HEK293T (cell line): Measurements from ENCODE around the gene ACCSL.

Experiments used
- ARNT ChIP-seq: fragments of 450-650 bp; IDR thresholded peaks from 2 replicates; pipeline ENCODE4 v1.6.1; 2017; ENCODE audit warnings: mild to moderate bottlenecking
- BHLHE40 ChIP-seq: fragments of 450-650 bp; IDR thresholded peaks from 2 replicates; pipeline ENCODE4 v1.6.1; 2016; ENCODE audit warnings: mild to moderate bottlenecking, moderate library complexity, borderline replicate concordance
- CTBP1 ChIP-seq: fragments of 450-650 bp; IDR thresholded peaks from 2 replicates; pipeline ENCODE4 v1.6.1; 2016; ENCODE audit warnings: borderline replicate concordance
- ELF4 ChIP-seq: fragments of 450-650 bp; IDR thresholded peaks from 2 replicates; pipeline ENCODE4 v1.6.1; 2017; ENCODE audit warnings: antibody characterized with exemption
- FOXK2 ChIP-seq: fragments of 450-650 bp; IDR thresholded peaks from 2 replicates; pipeline ENCODE4 v1.6.1; 2016; ENCODE audit warnings: mild to moderate bottlenecking
- FOXM1 ChIP-seq: fragments of 450-650 bp; IDR thresholded peaks from 2 replicates; pipeline ENCODE4 v1.6.1; 2017; ENCODE audit warnings: mild to moderate bottlenecking, borderline replicate concordance
- HDGF ChIP-seq: fragments of 450-650 bp; IDR thresholded peaks from 2 replicates; pipeline ENCODE4 v1.6.1; 2017; ENCODE audit warnings: antibody characterized with exemption, borderline replicate concordance
- L3MBTL2 ChIP-seq: fragments of 450-650 bp; conservative IDR thresholded peaks from 2 replicates; pipeline ENCODE4 v1.6.1; 2016; ENCODE audit warnings: mild to moderate bottlenecking
- LEF1 ChIP-seq: fragments of 450-650 bp; IDR thresholded peaks from 2 replicates; pipeline ENCODE4 v1.6.1; 2017; ENCODE audit warnings: mild to moderate bottlenecking, borderline replicate concordance
- SP1 ChIP-seq: fragments of 450-650 bp; IDR thresholded peaks from 2 replicates; pipeline ENCODE4 v1.6.1; 2017
- SUZ12 ChIP-seq: fragments of 450-650 bp; IDR thresholded peaks from 2 replicates; pipeline ENCODE4 v1.6.1; 2016; ENCODE audit warnings: mild to moderate bottlenecking
- TF ChIP-seq, protein P1 (sequence below): fragments of 450-650 bp; IDR thresholded peaks from 2 replicates; pipeline ENCODE4 v1.6.1; 2016

DNA sequence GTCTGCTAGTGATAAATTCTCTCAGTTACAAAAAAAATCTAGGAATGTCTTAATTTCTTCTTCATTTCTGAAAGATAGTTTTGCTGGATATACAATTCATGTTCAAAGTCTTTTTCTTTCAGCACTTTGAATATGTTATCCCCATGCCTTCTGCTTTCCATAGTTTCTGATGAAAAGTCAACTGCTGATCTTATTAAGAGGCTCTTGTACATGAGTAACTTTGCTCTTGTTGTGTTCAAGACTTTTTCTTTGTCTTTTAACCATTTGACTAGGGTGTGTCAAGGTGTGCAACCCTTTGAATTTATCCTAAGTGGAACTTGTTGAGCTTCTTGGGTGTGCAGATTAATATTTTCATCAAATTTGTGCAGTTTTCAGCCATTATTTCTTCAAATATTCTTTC, 22.1 kb upstream of the ACCSL start:
- TF ChIP-seq LEF1 (no peak), FOXM1 (no peak), ELF4 (no peak), SP1 (no peak), CTBP1 (no peak), L3MBTL2 (no peak), FOXK2 (no peak), BHLHE40 (no peak), ARNT (no peak), HDGF (no peak), SUZ12 (no peak)
- TF ChIP-seq, protein P1, sequence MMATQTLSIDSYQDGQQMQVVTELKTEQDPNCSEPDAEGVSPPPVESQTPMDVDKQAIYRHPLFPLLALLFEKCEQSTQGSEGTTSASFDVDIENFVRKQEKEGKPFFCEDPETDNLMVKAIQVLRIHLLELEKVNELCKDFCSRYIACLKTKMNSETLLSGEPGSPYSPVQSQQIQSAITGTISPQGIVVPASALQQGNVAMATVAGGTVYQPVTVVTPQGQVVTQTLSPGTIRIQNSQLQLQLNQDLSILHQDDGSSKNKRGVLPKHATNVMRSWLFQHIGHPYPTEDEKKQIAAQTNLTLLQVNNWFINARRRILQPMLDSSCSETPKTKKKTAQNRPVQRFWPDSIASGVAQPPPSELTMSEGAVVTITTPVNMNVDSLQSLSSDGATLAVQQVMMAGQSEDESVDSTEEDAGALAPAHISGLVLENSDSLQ = no peak
